Tongue (tissue), 2 donors: Measurements from ENCODE around the gene TMEM9. TPM values are rescaled to one million over a fixed set of nuclear protein-coding genes. Genes with fewer than 3 reads are reported as not detected.

ENCODE experiments used
- DNase-seq: peaks from one replicate; pipeline ENCODE4 v3.0.0-alpha.2; 2015
- total RNA-seq: library from RNA; depleted of rRNA; stranded (reverse); fragments of >200 nt; gene quantifications from one replicate; pipeline ENCODE4 v1.2.3, GENCODE V29; 2014

TMEM9 gene
- total RNA-seq, 1 donor from 2014 or later: 67.7 TPM

DNA sequence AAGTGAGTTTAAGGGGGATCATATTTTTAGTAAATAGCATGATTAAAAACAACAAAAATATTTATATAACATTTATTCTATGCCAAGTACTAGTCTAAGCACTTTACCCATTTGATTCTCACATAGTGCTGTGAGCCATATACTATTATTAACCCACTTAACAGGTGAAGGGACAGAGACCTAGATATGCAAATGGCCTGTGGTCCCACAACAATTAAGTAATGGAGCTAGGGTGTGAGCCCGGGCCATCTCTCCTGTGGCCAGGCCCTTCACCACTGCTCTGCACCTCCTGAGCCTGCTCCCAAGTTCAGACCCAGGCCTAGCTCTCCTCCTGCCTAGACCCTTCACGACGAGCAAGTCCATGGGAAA lies 27.8 kb downstream of the TMEM9 start:
- no peak for DNase-seq

DNA sequence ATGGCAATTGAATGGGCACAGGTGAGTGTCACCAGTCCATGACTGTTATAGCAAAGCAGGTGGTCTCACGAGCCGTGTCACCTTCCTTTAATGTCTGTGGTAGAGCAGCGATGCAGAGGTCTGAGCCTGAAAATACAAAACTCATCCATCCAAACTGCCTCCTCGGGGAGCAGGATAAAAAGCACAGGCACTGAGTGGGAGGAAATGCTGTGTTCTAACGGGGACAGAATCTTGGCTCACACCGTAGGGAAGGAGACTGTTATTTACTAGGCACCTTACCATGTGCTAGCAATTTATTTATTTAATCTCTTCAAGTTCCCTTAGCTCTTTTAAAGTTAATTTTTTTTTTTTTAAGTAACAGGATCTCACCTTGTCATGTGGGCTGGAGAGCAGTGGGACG lies 28.5 kb downstream of the TMEM9 start:
- peak; percentile 51 for DNase-seq

DNA sequence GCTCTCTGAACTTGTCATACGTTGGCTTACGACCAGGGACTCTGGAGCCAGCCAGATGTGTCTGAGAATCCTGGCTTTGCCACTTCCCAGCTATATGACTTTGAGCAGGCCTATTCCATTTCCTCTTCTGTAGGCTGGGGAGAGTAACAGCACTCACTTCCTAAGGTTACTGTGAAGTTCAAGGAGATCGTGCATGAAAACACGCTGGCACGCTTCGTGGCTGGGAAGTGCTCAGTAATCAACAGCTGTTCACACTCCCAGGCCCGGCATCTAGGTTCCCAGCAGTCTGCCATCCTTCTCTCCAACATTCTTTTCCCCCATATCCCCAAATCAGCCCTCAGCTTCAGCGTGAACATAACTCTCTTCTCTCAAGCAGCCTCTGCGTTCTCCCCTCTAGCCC lies 29.3 kb downstream of the TMEM9 start:
- DNase-seq: peak; percentile 79

DNA sequence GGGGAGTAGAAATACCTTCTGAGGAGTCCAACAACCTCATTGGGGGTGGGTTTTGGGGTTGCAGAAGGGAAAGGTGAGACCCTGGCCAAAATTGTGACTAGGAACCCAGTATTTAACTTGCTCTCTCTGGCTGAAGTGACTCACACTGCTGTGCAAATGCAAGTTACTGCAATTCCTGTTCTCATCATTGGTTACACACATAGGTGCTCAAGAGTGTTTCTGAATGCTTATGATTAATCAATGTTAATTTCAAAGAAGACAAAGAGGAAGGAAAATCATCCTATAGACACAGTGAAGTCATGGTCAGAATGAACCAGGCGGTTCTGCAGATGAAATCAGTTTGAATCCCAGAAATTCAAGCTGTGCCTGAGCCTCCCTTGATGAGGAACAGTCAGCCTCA lies 30.4 kb downstream of the TMEM9 start:
- DNase-seq: no peak

DNA sequence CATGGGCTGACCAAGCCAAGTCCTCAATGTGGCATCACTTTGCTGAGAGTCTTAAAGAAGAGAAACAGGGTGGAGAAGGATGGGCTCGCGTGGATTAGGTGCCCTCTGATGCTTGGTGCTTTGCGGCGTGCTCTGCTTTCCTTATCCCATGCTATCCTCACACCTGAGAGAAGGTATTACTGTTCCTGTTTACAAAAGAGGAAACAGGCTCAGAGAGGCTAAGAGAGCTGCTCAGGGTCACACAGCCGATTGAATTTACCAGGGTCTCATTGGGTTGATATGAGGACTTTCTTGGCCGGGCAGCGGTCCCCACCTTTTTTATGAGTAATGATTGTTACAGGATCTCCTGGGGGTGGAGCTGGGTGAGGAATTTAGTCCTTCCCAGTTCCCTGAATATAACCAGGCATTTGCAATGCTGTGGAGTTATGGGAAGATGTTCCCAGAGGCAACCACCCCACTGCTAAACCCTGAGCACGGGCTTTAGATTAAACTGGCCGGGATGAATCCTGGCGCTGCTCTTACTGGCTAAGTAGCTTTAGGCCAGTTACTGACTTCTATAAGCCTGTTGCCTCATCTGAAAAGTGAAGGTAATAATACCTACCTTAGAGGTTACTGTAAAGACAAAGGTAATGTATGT lies 31.8 kb downstream of the TMEM9 start:
- no peak for DNase-seq

DNA sequence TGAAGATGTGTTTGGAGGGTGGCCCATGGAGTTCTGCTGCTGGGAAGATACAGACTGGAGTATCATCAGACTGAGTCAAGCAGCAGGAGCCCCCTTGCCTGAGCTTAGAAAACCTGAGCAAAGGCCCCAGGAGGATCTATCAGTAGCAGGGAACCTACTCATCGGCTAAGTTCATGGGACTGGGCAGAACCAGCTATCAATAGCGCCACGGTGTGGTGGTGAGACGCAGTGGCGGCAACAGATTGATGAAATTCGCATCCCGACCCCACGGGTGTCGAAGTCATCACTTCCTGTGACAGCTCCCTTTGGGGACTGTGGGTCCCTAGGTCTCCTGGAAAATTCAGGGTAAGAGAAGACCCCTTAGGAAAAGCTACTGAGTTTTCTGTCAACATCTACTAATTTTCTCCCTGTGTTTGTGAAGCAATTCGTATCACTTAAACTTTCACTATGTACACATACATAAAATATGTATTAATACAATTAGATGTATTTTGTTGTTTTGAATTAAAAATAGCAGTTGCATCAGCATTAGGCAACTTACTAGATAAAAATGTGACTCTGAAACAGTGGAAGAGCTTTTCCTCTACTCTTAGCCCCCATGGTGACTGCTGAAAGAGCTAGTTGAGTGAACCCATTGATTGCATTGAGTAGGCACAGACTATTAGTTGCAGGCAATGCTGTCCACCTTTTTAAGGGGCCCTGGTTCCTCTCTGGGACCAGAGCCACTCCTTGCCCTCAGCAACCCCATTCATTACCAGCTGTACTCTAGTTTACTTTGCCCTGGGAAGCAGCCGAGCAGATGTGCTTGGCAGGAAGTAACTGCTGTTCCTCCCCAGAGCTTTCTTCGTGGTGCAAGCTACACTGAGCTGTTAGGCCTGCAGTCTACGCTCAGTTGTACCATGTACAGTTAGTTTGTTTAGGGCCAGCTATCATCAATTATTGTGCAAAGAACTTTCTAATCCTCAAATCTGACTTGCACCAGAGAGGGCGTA lies 34.8 kb downstream of the TMEM9 start:
- peak; percentile 51 for DNase-seq

DNA sequence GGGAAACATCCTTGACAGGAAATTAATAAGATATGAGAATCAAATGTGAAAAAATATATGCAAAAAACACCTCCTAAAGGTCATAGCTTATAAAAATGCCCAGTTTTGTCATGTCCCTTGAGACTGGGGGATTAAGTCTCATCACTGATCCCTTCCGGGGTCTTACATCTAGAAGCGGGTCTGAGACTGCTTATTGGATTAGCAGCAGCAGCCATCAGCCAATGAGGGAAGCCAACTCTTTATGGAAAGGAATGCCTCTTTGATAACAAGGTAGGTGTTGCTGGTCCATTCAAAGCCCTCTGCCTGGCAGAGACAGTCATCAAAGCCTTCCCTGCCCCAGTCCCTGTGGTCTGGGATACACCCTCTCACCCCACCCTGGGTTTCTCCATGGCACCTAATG lies 38.2 kb downstream of the TMEM9 start:
- no peak for DNase-seq

DNA sequence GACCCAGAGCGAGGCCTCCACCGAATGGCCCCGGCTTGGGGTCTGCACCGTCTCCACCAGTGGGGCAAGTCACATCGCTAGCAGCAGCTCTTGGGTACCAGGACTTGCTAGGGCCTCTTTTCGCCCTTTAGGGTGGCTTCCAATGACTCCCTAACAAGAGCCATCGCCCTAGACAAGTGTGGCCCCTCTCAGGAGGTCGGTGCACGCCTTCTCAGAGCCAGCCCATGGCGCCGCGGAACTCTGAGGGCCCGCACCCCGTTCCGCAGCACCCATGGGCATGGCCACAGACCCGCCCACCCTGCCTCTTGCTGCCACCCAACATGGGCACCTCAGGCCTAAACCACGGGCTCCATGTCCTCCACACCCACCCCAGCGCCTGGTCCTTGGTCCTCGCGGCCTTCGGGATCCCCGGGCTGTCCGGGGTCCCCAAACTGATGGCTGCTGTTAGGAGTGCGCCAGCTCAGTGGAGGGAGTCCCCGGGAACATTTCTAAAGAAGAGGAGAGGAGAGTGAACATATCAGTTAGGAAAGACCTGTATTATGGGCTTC lies 38.8 kb downstream of the TMEM9 start:
- DNase-seq: no peak

DNA sequence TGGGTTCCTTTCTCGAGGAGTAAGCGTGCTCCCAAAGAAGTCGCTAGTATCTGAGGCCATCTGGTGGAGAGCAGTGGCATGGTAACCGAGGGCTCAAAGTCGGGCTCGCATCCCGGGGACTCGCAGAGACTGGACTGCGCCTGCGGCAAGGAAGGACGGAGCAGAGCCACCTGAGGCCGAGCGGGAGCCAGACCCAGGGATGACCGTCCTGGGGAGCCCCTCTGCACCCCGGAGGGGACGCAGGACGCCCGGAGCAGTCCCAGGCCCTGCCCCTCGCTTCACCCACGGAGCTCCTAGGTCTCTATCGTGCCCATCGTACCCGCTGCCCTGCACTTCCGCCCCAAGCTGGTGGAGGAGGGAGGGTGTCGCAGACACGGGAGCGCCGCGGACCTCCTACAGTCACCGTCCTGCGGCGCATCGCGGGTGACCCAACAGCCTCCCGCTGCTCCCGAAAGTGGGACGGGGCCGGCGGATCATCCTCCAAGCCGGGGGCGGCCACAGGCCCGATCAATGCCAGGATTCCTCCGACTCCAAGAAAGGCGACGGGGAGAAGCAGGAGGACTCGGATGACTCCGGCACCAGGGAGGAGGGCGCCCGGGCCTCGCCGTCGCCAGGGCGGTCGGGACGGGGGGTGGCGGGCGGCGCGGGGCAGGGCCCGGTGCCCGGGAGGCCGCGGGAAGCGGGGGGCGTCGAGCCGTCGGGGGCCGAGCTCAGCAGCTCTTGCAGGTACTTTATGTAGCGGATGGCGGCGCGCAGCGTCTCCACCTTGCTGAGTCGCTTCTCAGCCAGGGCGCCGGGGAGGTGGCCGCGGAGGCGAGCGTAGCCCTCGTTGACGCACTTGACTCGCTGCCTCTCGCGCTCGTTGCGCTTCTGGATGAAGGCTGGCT lies 39.8 kb downstream of the TMEM9 start:
- peak; percentile 97 for DNase-seq

DNA sequence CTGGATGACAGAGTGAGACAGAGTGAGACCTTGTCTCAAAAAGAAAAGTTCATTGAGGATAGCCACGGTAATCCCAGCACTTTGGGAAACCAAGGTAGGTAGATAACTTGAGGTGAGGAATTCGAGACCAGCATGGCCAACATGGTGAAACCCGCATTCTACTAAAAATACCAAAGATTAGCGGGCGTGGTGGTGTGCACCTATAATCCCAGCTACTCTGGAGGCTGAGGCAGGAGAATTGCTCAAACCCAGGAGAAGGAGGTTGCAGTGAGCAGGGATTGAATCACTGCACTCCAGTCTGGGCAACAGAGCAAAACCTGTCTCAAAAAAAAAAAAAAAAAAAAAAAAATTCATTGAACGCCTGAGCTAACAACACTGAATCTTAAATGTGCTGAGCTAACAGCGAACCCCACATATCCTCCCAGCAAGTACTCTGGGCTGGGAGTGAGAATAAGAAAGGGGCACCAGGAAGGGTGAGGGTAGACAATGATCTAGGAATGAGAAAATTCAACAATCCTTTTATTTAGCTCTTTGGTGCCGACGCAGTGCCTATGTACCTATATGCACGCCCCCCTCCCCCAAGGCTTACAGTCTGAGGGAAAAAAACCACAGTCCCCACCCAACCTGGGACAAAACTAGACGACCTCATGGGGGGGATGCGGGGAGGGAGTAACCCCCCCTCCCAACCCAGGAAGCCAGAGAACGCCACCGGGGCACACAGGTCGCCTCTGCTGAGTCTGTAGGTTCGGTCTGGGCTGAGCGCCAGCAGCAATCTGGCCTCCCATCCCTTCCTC lies 40.6 kb downstream of the TMEM9 start:
- no peak for DNase-seq

DNA sequence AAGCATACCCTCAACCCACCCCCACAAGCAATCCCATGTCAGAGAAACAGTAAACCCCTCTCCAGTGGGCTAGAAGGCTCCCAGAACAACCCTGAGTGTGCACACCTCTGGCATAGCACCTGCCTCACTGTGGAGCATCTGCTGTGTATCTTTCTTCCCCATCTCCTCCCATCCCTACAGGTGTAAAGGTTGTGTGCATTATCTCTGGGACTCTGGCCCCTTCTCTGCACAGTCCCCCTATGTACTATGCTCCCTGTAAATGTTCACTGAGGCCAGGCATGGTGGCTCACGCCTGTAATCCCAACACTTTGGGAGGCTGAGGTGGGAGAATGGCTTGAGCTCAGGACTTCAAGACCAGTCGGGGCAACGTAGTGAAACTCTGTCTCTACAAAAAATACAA lies 41.3 kb downstream of the TMEM9 start:
- DNase-seq: no peak

DNA sequence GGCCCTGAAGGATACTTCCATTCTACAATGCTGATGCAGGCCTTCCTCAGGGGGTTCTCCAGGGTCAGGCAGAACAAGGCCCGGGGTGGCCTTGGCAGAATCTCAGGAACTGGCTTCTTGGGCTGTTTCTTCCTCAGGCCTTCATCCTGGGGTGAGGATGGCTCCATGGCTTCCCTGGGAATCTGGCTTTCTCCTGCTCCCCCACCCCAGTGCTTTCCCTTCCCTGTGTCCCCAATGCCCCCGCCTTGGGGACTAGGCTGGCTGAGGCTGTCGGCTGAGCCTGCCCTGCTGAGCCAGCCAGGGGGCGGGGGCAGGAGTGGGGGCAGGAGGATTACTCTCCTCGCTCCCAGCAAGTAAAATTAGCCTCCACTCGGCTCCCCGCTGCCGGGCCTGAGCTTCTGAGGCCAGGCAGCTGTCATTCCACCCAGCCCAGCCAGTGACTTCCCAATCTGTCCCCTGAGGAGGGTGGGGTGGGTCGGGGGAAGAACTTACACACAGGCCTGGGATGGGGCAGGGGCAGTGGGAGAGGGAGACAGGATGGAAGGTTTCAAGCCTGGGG lies 42.0 kb downstream of the TMEM9 start, which contains the start of gene CACNA1S:
TSS of gene CACNA1S (minus strand) at position 254 of the 559 bp plus-strand sequence. CDS start at position 167, 87 bp downstream.
- DNase-seq: peak; percentile 89

DNA sequence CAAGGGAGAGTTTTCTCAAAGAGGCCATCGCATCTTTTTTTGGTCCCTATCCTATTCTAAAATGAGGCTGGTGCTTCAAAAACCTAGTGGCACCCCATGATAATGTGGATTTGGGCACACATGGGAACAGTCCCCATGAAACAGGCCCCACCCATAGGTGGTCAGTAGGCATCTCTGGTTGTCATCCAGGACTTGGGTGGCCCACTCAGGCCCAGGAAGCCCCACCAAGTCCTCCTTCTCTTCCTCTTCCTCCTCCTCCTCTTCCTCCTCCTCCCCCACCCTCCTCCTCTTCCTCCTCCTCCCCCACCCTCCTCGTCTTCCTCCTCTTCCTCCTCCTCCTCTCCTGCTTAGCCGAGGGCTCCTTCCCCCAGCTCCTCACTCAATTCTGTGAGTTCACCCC lies 42.6 kb downstream of the TMEM9 start:
- no peak for DNase-seq

DNA sequence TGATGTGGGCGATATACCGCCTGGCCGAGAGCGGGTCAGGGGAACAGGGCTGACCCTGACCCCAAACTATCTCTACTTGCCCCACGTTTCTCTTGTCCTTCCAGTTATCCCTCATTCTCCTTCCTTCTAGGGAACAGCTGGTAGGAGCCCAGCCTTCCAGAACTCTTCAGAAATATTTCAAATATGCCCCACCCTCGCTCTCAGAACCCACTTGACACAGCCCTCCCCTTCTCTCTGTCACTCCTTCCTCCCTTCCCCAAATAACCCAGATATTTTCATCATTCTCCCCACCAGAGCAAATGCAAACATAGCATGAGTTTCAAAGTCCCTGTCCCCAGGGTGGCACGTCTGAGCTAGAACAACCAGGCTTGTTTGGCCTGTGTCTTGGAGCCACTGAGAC lies 43.1 kb downstream of the TMEM9 start:
- peak; percentile 67 for DNase-seq

DNA sequence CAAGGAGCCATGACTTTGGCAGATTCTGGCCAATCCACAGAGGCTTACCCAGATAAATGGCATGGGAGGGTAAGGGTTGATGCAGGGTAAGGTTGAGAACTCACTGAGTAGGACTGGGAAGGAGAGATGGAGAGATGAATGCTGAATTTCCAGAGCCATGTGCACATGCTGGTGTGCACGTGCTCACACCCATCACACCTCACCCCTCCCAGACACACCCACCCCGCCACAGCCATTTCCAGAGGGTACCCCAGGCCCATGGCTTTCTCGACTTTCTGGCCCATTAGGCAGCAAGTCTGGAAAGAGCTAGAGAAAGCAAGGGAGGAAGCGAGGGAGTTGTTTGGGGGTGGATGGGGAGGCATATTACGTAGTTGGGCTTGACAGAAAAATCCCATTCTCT lies 43.7 kb downstream of the TMEM9 start:
- DNase-seq: no peak

DNA sequence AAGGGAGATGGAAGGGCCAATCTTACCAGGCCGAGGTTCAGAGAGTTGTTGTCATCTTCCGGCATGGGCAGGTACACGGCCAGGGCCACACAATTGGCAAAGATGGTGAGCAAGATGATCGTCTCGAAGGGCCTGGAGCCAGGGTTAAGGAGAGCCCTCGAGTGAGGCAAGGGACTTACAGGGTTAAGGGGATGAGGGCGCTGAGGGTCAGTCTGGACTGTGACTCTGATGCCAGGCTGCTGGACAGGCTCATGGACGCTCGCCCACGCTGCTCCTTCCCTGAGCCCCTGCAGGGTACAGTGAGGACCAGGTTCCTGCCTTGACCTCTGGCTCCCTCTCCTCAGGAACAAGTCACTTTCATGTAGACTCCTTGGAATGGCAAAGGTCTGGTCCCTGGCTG lies 44.1 kb downstream of the TMEM9 start:
- no peak for DNase-seq

DNA sequence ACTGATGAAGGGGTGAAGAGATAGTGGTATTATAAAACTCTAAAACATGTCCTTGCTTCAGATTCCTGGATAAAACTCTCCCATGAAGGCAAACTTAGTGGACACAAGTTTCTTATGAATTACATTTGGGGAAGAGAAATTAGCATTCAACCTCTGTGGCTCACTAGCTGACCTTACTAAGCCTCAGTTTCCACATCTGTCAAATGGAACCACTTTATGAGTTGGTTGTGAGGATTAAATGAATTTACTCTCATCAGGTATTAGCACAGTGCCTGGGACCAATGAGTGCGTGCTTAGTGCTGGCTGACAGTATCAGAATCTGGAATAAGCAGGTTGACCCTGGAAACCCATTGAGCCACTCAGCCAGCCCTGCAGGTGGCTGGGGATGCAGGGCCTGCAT lies 44.6 kb downstream of the TMEM9 start:
- DNase-seq: no peak

DNA sequence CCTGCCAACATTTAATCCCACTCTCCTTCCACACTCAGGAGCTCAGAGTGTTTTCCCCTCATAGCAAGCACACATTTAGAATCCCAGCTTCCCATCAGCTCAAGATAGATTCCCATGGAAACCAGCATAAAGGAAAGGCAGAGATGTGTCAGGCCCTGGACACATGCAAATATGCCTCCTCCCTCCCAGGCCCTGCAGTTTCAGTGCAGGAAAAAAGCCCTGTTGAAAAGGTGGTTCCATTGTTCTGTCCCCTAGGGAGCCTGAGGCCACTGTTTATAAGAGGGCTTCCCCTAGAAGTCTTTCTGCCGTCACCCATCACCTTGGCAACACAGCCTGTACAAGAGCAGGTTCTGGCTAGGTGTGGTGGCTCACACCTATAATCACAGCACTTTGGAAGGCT lies 45.7 kb downstream of the TMEM9 start:
- DNase-seq: no peak

DNA sequence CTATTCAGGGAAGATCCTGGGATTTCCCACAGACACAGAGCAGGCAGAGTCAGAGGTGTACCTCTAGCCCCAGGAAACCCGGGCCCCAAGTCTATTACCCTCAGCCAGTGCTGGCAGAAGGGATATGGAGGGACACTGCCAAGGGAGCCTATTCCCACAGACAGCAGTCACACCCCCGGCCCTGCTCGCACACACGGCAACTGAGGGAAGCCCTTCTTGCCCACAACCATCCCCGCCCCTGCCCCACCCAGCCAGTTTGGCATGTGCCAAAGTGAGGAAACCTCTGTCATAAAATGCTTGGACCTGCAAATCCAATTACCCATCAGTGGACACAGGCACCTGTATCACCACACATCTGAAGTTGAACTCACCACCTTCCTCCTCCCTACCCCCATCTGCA lies 48.6 kb downstream of the TMEM9 start:
- DNase-seq: no peak

DNA sequence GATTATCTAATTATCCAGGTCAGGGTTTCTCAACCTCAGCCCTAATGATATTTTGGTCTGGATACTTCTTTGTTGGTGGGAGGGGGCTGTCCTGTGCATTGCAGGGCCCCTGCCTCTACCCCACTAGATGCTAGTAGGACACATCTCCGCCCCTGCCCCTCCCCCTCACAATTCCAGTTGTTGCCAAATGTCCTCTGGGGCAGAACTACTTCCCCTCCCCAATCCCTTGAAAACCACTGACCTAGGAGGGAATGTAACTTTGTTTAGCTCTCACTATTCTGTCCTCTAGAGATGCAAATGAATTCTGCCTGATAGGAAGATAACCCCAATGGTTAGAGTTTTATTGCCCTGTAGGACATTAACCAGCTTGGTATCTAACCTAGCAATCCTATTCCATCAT lies 50.1 kb downstream of the TMEM9 start:
- no peak for DNase-seq

DNA sequence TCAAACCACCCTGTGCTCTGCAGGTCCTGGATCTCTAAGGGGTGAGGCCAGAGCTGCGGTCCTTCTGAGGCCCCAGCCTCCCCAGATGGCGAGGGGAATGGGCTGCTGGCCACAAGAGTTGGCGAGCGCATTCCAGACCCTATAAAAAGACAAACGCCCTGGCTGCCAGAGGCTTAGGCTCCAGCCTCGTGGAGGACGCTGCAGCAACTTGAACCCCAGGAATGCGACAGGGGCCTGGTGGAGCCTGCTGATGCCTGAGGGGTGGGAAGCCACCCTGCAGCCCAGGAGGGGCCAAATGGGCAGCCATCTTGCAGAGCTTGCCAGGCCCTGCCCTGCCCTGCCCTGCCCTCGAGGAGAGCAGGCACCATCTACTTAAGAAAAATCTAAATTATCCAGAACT lies 50.6 kb downstream of the TMEM9 start:
- DNase-seq: peak; percentile 55
